Right lung (tissue), 5 donors: Measurements from ENCODE around the gene OR56A5. TPM values are rescaled to one million over a fixed set of nuclear protein-coding genes. Genes with fewer than 3 reads are reported as not detected.

Experiments
- DNase-seq, 2 donors: peaks; one replicate each; pipeline ENCODE4 v3.0.0-alpha.2; 2013
- polyA plus RNA-seq, 5 donors: library from polyadenylated mRNA; unstranded; fragments of 120-200 nt; gene quantifications; one replicate each; pipeline versions ENCODE4 v1.2.1 to v1.2.3, GENCODE V29; 2013; ENCODE audit warnings: inconsistent platforms in 1 of 5, low replicate concordance in 1 of 5; ENCODE audit not compliant: insufficient read length in 5 of 5, insufficient read depth in 1 of 5

Gene OR56A5
- polyA plus RNA-seq, 5 donors = not detected

GRCh38 chr11:5932671-5933070, 35.6 kb downstream of the OR56A5 start:
- no peak for DNase-seq

GRCh38 chr11:5931061-5931460, 37.2 kb downstream of the OR56A5 start:
- DNase-seq = no peak

- DNase-seq = no peak
Measured at GRCh38 chr11:5930614-5931013, 37.7 kb downstream of the OR56A5 start.

- DNase-seq = no peak
Measured at GRCh38 chr11:5929571-5930368, 38.5 kb downstream of the OR56A5 start.

GRCh38 chr11:5928811-5929210, 39.5 kb downstream of the OR56A5 start:
- DNase-seq = no peak

- DNase-seq = no peak
Measured at GRCh38 chr11:5928271-5928670, 40.0 kb downstream of the OR56A5 start.

GRCh38 chr11:5923794-5924193, 44.5 kb downstream of the OR56A5 start:
- no peak for DNase-seq

- DNase-seq = no peak
Measured at GRCh38 chr11:5923427-5923776, 44.9 kb downstream of the OR56A5 start.

GRCh38 chr11:5922749-5923426, 45.4 kb downstream of the OR56A5 start:
- DNase-seq = no peak

Other genes with a start within 250 kb of the OR56A5 start
- gene OR56B1, start 232.0 kb downstream of the OR56A5 start, polyA plus RNA-seq = under 1 TPM in 1 of 5 donors, not detected in 4; 0.12 TPM
- under 1 TPM in 1 of 5 donors, not detected in 4; 0.19 TPM for gene OR52N4, start 214.3 kb downstream of the OR56A5 start, polyA plus RNA-seq
- gene OR52N5, start 185.1 kb downstream of the OR56A5 start, polyA plus RNA-seq = not detected
- not detected for gene OR52N1, start 177.2 kb downstream of the OR56A5 start, polyA plus RNA-seq
- gene OR52N2, start 159.6 kb downstream of the OR56A5 start, polyA plus RNA-seq = under 1 TPM in 1 of 5 donors, not detected in 4; 0.15 TPM
- gene OR52E6, start 126.6 kb downstream of the OR56A5 start, polyA plus RNA-seq = not detected
- not detected for gene OR52E8, start 110.8 kb downstream of the OR56A5 start, polyA plus RNA-seq
- not detected for gene OR52E4, start 87.9 kb downstream of the OR56A5 start, polyA plus RNA-seq
- not detected for gene OR52E5, start 75.3 kb downstream of the OR56A5 start, polyA plus RNA-seq
- gene OR56A3, start 26.2 kb downstream of the OR56A5 start, polyA plus RNA-seq = not detected
- not detected for gene OR52L1, start 18.5 kb upstream of the OR56A5 start, polyA plus RNA-seq
- under 1 TPM in 4 of 5 donors, not detected in 1; 0.04 to 0.13 (median 0.05) TPM for gene OR56A4, start 38.5 kb upstream of the OR56A5 start, polyA plus RNA-seq
- gene OR56A1, start 62.3 kb upstream of the OR56A5 start, polyA plus RNA-seq = not detected
- under 1 TPM in 2 of 5 donors, not detected in 3; 0.13 to 0.29 TPM for gene OR56B4, start 139.2 kb upstream of the OR56A5 start, polyA plus RNA-seq
- gene OR52B2, start 201.8 kb upstream of the OR56A5 start, polyA plus RNA-seq = not detected
- under 1 TPM in 1 of 5 donors, not detected in 4; 0.22 TPM for gene OR52W1, start 230.7 kb upstream of the OR56A5 start, polyA plus RNA-seq
- 1 to 10 TPM in 3 of 5 donors, under 1 TPM in 2; 0.60 to 1.8 (median 1.1) TPM for gene C11orf42, start 237.1 kb upstream of the OR56A5 start, polyA plus RNA-seq